Effector CD8-positive, alpha-beta T cell (primary cell): ENCODE data around the gene IFIT5.
"Not testable (repeated sequence)": the region's sequence is repeated elsewhere in the genome, so short reads cannot be mapped to it uniquely, and the experiment has no call there.

Experiments
- DNase-seq: peaks from one replicate; lab custom pipeline; 2025; lab: John Stamatoyannopoulos, UW
- total RNA-seq, 4 experiments: gene quantifications; one replicate each; lab custom pipeline; 2026; lab: John Stamatoyannopoulos, UW

IFIT5 gene, protein sequence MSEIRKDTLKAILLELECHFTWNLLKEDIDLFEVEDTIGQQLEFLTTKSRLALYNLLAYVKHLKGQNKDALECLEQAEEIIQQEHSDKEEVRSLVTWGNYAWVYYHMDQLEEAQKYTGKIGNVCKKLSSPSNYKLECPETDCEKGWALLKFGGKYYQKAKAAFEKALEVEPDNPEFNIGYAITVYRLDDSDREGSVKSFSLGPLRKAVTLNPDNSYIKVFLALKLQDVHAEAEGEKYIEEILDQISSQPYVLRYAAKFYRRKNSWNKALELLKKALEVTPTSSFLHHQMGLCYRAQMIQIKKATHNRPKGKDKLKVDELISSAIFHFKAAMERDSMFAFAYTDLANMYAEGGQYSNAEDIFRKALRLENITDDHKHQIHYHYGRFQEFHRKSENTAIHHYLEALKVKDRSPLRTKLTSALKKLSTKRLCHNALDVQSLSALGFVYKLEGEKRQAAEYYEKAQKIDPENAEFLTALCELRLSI
- total RNA-seq: 42.7 to 66.7 (median 51.8) reads per million in 4 experiments

DNA sequence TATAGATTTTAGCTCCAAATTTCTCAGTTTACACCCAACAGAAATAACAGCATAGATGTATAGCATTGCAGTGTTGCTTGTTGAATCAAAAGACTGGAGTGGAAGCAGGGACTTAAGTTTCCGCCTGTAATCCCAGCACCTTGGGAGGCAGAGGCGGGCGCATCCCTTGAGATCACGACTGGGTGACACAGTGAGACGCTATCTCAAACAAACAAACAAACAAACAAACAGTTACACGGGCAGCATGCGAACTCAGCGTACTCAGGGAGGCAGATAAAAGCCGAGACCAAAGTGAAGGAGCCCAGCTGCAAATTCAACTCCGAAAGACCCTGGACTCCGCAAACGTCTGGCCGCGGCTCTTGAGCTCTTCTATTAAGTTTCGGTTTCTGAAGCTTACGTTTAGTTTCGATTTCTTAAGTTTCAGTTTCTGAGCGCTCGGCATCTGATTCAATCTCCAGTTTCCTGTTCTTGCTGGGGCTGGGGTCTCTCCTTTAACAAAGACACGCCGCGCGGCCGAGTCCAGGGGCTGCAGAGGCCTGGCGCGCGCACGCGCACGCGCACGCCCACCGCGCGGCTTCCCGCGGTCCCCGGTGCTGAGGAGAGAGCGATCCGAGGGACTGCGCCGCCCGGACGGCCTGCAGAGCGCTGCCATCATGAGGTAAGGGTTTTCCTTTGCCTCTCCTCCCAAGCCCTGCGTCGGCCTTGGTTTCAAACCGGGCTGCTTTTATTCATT, at the start of gene IFIT5:
Gene IFIT5, plus strand, starts transcription at position 423 of the 733 bp plus-strand sequence. Its CDS starts 231 bp downstream, at position 654.
- peak; percentile 49 for DNase-seq

DNA sequence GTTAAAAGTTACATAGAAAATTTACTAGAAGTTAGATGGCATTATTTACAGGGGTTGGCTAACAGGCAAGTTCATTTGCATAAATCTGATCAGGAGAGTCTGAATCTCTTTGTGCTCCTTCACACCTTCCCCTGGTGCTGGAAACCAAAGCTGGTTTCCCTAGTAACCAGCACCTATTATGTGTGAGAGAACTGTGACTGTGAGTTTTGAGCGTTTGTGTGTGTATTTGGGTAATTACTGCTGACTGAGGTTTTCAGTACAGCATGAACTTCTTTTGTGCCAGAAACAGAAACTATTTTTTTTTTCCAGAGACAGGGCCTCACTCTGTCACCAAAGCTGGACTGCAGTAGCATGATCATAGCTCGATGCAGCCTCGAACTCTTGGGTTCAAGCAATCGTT, 46.8 kb upstream of the IFIT5 start:
- DNase-seq: no peak

DNA sequence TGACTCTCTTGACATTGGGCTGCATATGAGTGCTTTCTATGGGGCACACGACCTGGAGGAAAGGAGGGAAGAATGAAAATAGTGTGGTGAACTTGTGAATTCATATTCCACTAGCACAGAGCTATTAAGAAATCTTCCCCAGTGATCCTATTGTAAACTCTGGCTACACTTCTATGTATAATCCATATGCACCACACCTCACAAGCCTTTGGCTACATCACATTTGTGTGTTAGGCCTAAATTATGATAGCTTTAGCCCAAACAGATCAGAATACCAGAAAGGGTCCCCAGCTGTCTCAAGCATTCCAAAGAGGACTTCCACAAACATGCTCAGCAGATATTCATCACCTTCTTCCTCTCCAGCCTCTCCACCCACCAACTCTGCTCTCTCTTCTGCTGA, 46.2 kb upstream of the IFIT5 start:
- no peak for DNase-seq

DNA sequence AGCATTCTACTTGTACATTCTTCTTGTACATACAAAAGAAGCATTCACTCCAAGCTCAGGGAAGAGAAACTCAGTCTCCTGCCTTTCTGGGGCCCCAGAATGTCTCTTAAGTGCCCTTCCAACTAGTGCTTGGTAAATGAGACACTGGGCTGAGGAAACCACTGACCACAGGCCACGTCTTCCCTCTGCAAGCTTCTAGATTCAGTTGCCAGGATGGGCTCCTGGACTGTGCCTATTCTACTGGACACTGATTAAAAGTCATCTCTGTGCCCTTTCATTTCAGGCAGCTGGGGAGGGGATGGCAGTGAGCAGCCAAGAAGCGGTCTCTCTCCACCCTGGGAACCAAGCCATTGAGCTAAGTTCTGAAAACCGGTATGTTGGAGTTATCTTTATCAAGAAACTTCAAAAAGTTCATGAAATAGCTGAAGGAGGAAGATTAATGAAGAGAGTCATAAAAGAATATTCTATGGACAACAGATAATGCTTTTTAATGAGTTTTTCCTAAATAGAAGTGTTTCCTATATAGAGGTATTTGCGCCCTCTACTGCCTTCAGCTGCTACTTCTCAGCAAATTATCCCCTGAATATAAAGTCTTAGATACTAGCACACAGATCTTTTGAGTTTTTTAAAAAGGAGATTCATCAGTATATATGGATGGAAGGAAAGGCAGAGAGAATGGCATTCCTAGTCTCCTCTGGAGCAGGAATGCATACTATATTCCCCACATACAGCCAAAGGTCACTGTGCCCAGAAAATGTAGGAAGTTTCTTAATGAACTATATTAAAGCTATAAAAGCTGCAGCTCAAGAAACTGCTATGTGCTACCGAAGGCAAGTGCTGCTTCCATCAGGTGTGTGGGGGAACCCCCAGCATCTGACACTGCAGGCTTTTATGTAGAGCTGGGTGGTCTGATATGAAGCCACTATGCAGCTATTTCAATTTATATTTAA, 44.9 kb upstream of the IFIT5 start:
- no peak for DNase-seq

DNA sequence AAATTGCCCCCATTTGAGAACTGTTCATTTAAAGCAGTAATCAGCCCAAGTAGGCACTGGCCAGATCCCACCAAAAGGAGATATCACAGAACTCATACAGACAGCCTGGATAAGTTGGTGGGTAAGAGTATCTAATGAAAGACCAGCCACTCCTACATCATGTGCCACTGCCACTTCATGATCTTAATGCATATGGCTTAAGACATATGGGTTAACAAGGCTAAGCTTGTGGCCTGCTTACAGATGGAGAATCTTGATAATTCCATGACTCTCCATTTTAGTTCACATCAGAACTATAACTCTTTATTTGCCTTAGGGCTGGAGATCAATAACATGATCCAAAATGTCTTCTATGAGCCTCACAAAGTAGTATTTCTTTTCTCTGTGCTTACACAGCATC, 43.3 kb upstream of the IFIT5 start:
- DNase-seq: no peak

DNA sequence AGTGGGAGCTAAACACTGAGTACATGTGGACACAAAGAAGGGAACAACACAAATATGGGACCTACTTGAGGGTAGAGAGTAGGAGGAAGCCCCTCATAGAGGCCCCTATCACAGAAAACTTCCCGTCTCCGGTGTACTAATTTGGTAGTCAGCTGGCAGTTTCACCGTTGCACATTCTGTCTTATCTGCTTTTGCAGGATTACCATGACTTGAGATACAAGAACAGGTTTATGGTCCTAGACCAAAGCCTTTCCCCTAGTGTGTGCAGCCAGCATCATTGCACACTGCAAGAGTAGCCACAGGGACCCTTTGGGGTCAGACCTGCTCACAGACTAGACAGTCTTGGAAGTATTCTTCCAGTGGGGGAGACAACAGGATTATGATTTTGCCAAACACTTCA, 42.4 kb upstream of the IFIT5 start:
- no peak for DNase-seq

DNA sequence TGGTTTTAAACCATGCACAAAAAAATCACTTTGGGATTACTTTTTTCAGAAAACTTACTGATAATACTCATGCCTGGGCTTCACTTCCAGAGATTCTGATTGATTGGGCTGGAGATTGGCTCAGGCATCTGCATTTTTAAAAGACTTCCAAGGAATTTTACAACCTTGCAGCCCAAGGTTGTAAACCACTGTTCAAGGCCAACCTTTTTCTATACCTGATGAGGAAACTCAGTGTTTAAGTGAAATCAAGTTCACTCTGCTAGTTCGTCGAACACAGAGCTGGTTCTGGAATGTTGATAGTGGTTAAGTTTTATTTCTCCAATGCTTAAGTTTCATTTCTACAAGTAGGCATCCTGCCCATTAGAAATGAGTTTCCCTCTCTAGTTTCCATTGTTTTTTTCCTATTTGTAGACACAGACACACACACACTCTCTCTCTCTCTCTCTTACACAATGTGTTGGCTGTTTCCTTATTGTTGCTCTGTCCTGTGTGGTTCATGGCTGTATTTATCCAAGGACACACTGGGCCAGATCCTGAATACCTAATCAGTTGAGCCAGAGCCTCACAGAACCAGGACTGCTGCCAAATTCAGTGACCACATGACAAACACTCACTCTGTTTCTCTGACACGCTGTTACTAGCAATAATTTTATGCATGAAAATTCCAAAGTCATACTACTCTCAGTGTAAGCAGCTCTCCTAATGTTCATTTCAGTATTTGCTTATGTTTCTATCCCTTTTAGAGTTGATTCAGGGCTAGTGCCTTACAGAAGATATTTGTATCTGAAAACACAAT, 40.3 kb upstream of the IFIT5 start:
- DNase-seq: no peak

DNA sequence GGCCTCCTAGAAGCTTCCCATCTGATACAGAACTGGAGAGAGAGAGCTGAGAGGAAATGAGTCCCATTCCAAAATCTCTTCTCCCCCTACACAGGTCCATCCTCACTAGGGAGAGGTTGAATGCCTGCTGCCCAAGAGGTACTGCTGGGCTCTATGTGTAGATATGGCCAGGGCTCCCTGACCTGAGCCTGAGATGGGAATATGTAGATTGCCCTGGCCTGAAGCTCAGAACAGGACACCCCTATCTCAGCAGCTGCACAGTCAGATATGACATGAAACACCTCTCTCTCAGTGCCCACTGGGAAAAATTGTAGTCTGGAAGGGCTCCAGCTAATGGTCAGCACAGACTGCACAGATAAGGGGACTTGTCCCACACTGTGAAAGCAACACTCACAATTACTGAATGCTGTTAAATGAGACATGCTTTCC, 39.6 kb upstream of the IFIT5 start:
- no peak for DNase-seq

DNA sequence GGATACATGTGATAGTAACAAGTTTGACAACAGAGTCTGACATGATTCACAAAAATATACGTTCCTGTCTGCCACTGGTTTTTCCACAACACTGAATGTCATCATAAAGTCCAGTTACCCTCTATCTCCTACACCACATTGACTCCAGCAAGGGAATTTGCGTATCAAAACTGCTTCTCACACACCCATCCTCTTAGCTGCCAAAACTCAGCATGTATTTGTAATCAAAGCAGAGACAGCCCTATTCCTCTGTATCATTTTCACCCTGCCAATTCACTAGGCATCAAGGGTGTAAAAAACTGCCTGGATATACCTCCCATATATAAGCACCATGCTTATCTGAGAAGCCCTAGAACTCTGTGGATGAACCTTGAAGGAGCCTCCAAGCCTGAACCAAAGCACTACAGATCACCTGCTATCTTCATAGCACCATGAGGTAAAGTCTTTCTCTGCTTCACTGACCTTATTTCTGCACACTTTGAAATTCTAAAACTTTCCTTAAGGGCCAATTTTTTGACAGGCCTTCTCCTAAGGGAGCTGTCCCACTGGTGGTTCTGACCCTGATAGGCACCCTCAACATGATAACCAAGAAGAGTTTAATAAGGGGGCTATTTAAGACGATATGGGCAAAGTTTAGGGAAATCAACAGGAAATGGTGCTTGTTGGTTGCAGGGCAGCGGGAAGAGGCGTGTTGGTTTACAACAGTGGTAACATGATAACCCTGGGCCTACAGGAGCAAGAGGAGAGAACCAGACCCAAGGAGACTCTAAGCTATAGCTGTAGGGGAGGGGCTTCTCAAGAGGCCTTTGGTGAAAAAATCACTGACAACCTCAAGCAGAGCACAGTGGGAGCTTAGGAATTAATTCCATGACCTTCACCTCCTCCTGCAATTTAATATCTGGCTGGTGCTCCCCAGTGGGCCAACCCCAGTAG, 36.4 kb upstream of the IFIT5 start, which contains the start of gene IFIT1B:
Gene IFIT1B, plus strand, starts transcription at position 352 of the 933 bp plus-strand sequence. Its CDS starts 80 bp downstream, at position 432.
- no peak for DNase-seq

DNA sequence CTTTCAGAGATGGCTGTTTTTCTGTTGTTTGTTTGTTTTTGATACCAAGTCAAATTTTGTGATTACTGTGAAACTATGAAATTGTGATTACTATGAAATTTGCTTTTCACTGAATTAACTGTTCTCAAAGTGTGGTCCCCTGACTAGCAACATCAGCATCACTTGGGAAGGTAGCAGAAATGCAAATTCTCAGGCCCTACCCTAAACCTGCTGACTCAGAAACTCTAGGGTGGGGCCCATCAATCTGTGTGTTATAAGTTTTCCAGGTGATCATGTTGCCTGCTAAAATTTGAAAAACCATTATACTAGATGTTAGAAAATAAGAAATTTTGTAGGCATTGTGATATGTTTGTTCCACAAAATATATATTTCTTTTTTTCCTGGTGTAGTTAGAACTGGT, 35.3 kb upstream of the IFIT5 start:
- DNase-seq: no peak

DNA sequence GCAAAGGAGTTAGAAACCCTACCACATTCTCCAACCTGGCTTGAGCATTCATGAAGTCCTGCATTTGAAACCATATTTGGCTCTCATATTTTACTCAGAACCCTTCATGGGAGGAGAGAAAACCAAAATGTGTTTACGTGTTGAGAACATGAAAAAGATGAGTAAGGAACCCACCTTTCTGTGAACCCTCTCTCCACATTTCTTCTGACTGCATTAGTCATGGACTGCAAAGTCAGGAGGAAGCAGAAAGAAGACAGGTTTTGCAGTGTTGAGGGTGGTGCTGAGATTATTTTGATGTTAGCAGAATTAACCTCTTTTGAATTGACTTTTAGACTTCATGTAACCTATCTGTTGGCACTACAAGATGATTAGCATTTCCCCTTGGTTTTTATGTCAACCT, 31.6 kb upstream of the IFIT5 start:
- no peak for DNase-seq

DNA sequence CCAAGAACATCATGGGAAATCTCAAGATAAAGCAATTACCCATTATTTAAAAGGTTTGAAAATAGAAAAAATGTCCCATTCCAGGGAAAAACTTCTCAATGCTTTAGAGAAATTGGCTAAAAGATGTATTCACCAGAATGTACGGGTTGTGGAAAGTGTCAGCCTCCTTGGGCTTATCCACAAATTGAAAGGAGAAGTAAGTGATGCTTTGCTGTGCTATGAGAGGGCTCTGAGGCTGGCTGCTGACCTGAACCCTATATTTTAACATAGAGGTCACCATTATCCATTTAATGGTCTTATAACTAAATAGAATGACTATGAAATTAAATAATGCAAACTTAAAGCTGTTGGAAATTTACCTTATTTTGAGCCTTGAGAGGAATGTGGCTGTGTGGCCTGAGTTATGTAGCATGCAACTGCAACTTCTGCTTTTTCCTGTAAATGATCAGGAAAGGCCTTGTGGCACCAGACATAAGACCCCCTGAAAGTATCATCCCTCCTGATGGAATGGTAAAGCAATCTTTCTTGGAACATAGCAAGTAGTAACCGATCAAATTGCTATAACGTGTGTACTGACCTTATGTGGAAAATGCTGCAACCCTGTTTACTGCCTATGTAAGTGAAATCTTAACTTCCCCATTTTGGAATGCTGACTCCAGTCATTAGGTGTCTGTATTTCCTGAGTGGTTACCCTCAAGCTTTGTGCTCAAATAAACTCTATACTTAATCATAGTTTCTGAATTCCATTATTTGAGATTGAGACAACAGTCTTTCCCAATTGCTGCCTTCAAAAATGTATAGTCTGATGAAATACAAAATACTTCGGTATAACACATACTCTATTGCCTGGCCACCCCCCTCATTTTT, 29.7 kb upstream of the IFIT5 start:
- DNase-seq: no peak

DNA sequence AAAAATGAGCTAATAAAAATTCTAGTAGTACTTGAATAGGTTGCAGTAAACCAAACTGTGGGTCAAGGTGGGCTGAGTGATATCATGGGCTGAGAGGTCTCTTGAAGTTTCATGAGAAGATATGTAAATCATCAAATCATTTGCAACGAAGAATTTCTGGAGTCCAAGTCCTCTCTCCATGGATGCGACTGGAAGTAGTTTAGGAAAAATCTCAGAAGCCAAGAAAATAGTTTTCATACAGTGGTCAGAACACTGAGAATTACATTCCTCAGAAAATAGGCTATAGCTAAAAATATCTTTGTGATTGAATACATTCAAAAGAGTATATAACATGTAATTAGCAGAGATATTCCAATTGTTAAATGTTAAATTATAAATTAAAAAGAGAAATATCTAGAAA, 25.6 kb upstream of the IFIT5 start:
- DNase-seq: no peak

DNA sequence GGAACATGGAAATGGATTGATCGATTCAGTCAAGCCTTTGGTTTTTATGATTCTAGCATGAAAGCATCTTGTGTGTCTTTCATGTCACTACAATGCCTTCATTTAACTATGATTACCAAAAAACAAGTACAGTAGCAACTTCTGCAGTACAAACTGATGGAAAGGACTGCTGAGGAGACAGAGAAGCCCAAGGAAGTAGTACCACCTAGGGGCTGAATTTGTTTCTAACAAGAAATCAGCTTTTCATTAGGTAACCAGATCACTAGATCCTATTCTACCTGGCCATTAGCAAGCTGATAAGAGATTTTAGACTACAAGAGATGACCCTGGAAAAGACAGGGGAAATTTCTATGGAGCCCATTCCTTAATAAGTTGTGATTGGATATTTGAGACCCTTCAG, 25.1 kb upstream of the IFIT5 start:
- DNase-seq: no peak

DNA sequence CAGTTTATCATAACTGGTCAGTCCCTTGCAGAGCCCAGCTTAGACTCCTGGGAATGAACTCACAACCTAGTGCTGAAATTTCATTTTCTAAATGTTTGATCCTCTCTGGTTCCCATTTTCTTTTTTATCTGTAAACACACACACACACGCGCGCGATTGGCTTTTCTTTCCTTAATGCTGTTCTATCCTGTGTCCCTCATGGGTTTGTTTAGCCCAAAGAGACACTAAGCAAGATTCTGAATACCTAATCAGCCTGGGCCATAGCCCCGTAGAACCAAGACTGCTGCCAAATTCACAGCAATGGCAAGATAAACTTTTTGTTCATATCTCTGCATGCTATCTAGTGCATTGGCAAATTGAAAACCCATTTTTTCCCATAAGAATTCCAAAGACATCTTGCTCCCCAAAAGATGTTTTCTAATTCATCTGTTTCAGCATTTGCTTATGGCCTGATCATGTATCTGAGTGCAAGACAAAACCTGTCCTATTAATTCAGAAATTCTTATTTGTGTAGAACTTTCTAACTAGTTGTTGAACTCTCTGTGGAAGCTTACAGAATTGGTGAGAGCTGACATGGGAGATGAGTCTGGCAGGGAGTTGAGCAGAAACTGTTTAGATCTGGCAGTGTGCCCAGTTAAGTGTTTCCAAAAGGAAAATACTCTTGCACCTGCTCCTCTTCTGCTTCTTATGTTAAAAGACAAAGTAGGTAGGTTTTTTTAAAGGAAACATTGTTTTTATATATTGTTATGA, 23.7 kb upstream of the IFIT5 start:
- DNase-seq: no peak

DNA sequence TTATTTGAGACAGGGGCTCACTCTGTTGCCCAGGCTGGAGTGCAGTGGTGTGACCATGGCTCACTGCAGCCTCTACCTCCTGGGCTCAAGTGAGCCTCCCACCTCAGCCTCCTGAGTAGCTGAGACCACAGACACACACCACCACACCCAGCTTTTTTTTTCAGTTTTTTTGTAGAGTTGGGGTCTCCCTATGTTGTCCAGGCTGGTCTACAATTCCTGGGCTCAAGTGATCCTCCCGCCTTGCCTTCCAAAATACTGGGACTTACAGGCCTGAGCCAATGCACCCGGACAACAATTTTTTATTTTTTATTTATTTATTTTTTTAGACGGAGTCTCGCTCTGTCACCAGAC, 23.2 kb upstream of the IFIT5 start:
- DNase-seq: not testable (repeated sequence)

DNA sequence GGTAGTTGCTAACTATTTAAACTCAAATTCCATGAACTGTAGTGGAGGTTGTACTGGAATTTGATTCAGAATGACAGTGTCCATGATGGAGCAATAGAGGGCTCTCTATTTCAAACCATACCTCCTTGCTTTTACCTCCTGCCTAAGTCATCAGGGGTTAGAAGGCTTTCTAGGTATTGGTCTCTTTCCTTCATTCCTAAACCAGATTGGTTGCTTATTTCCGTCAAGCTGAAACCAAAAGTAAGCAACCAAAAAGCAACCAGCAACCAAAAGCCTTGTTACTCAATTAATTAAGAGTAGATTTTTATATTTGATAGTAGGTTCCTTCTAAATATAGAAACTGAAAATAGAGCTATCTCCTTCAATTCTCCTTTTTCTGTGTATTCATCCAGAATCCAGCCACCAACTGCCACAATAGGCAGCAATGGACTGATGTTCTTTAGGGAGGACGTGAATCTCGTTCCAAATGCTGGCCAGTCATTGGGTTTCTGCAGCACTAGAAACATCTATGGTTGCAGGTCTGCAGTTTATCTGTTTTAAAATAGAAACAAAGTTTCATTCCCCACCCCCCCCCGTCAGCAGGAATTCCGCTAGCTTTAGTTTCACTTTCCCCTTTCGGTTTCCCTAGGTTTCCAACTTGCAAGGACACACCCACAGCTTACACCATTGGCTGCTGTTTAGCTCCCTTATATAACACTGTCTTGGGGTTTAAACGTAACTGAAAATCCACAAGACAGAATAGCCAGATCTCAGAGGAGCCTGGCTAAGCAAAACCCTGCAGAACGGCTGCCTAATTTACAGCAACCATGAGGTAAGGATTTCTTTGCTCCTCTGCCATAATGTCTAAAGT, 22.2 kb upstream of the IFIT5 start, which contains the start of gene IFIT1:
Gene IFIT1, plus strand, starts transcription at position 717 of the 850 bp plus-strand sequence. Its CDS starts 90 bp downstream, at position 807.
- peak; percentile 18 for DNase-seq
